Left ventricle myocardium inferior (tissue), 1 donor: ENCODE data around the gene COL5A3. TPM values are rescaled to one million over a fixed set of nuclear protein-coding genes. Genes with fewer than 3 reads are reported as not detected.

Source experiments
- DNase-seq: peaks from one replicate; pipeline ENCODE4 v3.0.0-alpha.2; 2020
- H3K27ac ChIP-seq: fragments of 200-600 bp; replicated peaks from 2 replicates; pipeline ENCODE4 v1.8.0; 2021
- H3K27me3 ChIP-seq: fragments of 200-600 bp; 2 replicates; pipeline ENCODE4 v1.8.0; 2021; ENCODE audit warnings: low read depth
- H3K36me3 ChIP-seq: fragments of 200-600 bp; 2 replicates; pipeline ENCODE4 v1.8.0; 2021
- H3K4me1 ChIP-seq: fragments of 200-600 bp; 2 replicates; pipeline ENCODE4 v1.8.0; 2021
- H3K4me3 ChIP-seq: fragments of 200-600 bp; 2 replicates; pipeline ENCODE4 v1.8.0; 2021; ENCODE audit warnings: mild to moderate bottlenecking, moderate library complexity
- H3K9me3 ChIP-seq: fragments of 200-600 bp; replicated peaks from 2 replicates; pipeline ENCODE4 v1.8.0; 2021
- intact Hi-C: fragments of 100-400 bp; cut with micrococcal nuclease; formaldehyde crosslinking; loops from one replicate; pipeline ENCODE4 v1.11.0; 2022
- total RNA-seq: library from RNA; stranded (reverse); fragmentation: NEBNext Ultra II Directional; extraction: Animal tissue kit (Norgen Biotek cat#: 25700); gene quantifications from one replicate; pipeline ENCODE4 v1.2.1, GENCODE V29; 2021
- TF ChIP-seq, protein P1 (sequence below): fragments of 200-600 bp; IDR thresholded peaks from 2 replicates; pipeline ENCODE4 v1.8.0; 2021; ENCODE audit warnings: antibody characterized with exemption, mild to moderate bottlenecking, borderline replicate concordance
- donor health status: DM: no; HTN: yes; CAD: no; lungs with severe emphysema.

COL5A3 gene
- total RNA-seq, 1 donor from 2014 or later, result 8.7 TPM

DNA sequence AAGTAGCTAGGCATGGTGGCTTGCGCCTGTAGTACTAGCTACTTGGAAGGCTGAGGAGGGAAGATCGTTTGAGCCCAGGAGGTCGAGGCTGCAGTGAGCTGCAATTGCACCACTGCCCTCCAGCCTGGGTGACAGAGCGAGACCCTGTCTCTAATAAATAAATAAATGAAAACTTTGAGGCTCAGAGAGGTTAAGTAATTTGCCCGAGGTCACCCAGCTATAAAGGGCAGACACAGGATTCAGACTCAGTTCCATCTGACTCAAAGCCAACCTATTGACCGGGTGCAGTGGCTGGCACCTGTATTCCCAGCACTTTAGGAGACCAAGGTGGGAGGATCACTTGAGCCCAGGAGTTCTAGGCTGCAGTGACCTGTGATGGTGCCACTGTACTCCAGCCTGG, 66.6 kb downstream of the COL5A3 start:
- Histone ChIP-seq H3K4me1 (peaks cover 24% of the 10 kb centered on the region), H3K9me3 (peaks cover 19% of the 10 kb centered on the region), H3K36me3 (no peaks in the 10 kb centered on the region), H3K4me3 (no peak overlapping the region), H3K27me3 (peaks cover 61% of the 10 kb centered on the region), H3K27ac (no peak overlapping the region)
- intact Hi-C loops, result no loop called here
- TF ChIP-seq, protein P1, sequence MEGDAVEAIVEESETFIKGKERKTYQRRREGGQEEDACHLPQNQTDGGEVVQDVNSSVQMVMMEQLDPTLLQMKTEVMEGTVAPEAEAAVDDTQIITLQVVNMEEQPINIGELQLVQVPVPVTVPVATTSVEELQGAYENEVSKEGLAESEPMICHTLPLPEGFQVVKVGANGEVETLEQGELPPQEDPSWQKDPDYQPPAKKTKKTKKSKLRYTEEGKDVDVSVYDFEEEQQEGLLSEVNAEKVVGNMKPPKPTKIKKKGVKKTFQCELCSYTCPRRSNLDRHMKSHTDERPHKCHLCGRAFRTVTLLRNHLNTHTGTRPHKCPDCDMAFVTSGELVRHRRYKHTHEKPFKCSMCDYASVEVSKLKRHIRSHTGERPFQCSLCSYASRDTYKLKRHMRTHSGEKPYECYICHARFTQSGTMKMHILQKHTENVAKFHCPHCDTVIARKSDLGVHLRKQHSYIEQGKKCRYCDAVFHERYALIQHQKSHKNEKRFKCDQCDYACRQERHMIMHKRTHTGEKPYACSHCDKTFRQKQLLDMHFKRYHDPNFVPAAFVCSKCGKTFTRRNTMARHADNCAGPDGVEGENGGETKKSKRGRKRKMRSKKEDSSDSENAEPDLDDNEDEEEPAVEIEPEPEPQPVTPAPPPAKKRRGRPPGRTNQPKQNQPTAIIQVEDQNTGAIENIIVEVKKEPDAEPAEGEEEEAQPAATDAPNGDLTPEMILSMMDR, result no peak
- no peak for DNase-seq

DNA sequence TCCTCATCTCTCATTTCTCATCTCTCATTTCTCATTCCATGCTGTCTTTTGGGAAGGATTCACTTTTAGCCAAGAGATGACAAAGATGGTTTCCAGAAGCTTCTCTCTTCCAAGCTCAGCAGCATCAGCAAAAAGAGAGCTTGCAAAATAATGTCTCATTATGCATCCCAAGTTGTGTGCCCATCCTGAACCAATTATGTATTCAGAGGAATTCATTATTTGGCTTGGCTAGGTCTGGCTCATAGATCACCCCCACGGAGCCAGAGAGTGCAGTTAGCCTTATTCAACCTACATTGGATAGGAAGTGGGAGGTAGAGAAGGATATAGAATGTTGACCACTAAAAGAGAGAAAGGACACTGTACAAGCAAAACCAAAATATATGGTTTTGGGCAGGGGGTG, 68.6 kb downstream of the COL5A3 start:
- no peaks in the 10 kb centered on the region for H3K36me3 ChIP-seq
- TF ChIP-seq, protein P1, result no peak
- H3K4me3 ChIP-seq, result no peak overlapping the region
- peaks cover 19% of the 10 kb centered on the region for H3K9me3 ChIP-seq
- peaks cover 73% of the 10 kb centered on the region for H3K27me3 ChIP-seq
- H3K27ac ChIP-seq, result no peak overlapping the region
- DNase-seq, result no peak
- intact Hi-C loops, result no loop called here
- peaks cover 19% of the 10 kb centered on the region for H3K4me1 ChIP-seq

DNA sequence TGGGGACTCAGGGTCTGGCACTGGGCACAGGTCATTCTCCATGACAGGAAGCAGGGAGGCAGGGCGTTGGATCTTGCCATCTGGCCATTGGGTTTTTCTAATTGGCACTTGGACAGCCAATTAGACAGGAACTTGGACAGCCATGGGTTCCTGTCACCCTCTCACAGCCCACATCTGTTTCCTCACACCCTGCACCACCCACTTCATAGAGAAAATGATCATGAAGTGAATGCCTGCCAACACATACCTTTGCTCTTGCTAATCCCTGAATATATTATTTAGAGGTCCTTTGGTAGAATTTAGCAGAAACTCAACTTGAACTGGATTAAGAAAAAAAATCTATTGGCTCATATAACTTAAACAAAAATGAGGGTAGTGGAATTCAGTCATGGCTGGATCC, 69.1 kb downstream of the COL5A3 start:
- DNase-seq, result no peak
- H3K27ac ChIP-seq, result no peak overlapping the region
- intact Hi-C loops, result no loop called here

DNA sequence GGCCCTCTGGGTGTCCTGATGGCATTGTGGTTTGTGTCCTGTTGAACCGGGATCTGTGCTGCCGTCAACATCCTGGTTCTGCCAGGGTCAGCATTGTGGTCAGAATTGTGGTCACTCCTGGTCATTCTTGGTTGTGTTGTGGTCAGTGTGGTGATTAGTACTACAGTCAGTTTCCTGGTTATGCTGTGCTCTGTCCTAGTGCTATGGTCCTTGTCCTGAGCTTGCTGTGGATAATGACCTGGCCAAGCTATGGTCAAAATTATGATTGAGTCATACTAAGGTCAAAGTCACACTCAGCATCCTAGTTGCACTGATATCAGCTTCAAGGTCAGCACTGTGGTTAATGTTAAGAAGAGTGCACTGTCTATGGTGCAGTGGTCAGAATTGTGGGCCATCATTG, 69.5 kb downstream of the COL5A3 start:
- Histone ChIP-seq H3K27me3 (peaks cover 73% of the 10 kb centered on the region), H3K4me3 (no peak overlapping the region), H3K4me1 (peaks cover 17% of the 10 kb centered on the region), H3K27ac (no peak overlapping the region), H3K36me3 (no peaks in the 10 kb centered on the region), H3K9me3 (peaks cover 19% of the 10 kb centered on the region)
- TF ChIP-seq, protein P1, result no peak
- intact Hi-C loops, result no loop called here
- no peak for DNase-seq

More for the DNA sequence above, 69.1 kb downstream of the COL5A3 start:
- Histone ChIP-seq H3K36me3 (no peaks in the 10 kb centered on the region), H3K9me3 (peaks cover 19% of the 10 kb centered on the region), H3K27me3 (peaks cover 73% of the 10 kb centered on the region), H3K4me3 (no peak overlapping the region), H3K4me1 (peaks cover 18% of the 10 kb centered on the region)
- TF ChIP-seq, protein P1, result no peak

DNA sequence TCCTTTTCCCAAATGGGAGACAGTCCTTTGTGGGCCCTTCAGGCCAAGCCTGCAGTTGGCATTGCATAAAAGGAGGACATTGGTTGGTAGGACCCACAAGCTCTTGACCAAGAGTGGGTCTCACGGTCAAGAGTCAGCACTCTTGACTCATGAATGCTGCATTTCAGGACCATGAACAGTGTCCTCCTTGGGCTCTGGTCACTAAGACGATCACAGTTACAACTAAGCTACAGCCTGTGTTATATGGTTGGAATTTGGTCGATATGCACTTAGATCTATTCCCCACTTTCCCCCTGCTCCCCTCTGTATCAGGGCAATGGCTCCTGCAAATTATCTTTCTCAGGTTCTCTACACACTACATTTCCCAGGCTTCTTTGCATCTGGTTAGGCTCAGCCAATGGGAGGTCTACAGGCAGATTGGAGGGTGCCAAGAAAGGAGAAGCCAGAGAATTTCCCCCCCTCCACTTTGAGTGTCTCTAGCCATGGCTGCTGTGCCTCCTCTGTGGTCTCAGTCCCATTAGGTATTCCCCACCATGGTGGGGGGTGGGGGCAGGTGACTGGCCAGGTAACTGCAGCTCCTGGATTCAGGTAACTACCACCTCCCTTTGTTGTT, 70.9 kb downstream of the COL5A3 start:
- H3K36me3 ChIP-seq, result no peaks in the 10 kb centered on the region
- H3K4me1 ChIP-seq, result peaks cover 25% of the 10 kb centered on the region
- H3K4me3 ChIP-seq, result no peak overlapping the region
- H3K27ac ChIP-seq, result no peak overlapping the region
- TF ChIP-seq, protein P1, result no peak
- peaks cover 19% of the 10 kb centered on the region for H3K9me3 ChIP-seq
- DNase-seq, result no peak
- intact Hi-C loops, result no loop called here
- H3K27me3 ChIP-seq, result peaks cover 80% of the 10 kb centered on the region
